Left colon (tissue), 2 donors: ENCODE measurements around the gene LDLRAD4. TPM values are rescaled to one million over a fixed set of nuclear protein-coding genes. Genes with fewer than 3 reads are reported as not detected.
"Not testable (repeated sequence)": the region's sequence is repeated elsewhere in the genome, so short reads cannot be mapped to it uniquely, and the experiment has no call there.

Experiments used
- ATAC-seq: fragments of 200-7000 bp; cut with Tn5 transposase; one replicate; pipeline ENCODE4 v1.9.1; 2020; ENCODE audit warnings: mild to moderate bottlenecking, moderate library complexity
- DNase-seq, 2 donors: peaks; one replicate each; pipeline ENCODE4 v3.0.0-alpha.2; 2020
- intact Hi-C, 2 donors: fragments of 100-400 bp; cut with DNase I in 1 of 2; cut with micrococcal nuclease in 1 of 2; formaldehyde crosslinking; loops; one replicate each; pipeline versions ENCODE4 v1.11.2 to v1.14.0; 2022; cut with DNase I, micrococcal nuclease
- total RNA-seq, 2 donors: library from RNA; stranded (reverse); fragmentation: NEBNext Ultra II Directional; extraction: Animal tissue kit (Norgen Biotek cat#: 25700); gene quantifications; one replicate each; pipeline ENCODE4 v1.2.1, GENCODE V29; 2021
- donor health status: DM: no; HTN: no; CAD: no.
- donor health status: DM: yes; HTN: yes; CAD: no.

LDLRAD4 gene
- total RNA-seq, 2 donors from 2014 or later = 33.6 to 49.0 TPM

DNA sequence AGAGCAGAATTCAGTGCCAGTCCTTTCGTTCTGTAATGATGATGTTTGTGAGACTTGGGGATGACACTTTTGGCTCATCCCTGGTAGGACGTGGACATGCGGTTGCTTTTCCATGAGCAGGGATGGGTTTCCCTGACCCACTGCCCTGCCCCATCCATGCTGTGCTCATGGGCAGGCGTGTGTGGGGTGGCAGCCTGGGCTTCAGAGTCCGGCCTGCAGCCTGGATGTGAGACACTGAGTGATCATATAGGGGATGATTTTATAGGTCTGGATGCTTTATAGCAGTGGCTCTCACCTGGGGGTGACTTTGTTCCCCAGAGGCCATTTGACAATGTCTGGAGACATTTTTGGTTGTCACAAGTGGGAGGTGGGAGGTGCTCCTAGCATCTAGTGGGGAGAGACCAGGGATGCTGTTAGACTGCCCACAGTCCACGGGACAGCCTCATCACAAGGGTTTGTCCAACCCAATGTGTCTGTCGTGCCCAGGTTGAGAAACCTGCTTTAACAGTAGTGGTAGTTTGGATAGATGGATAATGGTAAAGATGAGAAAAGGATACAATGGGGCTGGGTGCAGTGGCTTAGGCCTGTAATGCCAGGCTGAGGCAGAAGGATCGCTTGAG lies 38.9 kb downstream of the LDLRAD4 start:
- intact Hi-C loops = no loop called here
- DNase-seq = no peak
- no peak for ATAC-seq

GRCh38 chr18:13258921-13259320 lies 40.4 kb downstream of the LDLRAD4 start:
- DNase-seq (no peak), ATAC-seq (no peak)
- intact Hi-C loops = no loop called here

DNA sequence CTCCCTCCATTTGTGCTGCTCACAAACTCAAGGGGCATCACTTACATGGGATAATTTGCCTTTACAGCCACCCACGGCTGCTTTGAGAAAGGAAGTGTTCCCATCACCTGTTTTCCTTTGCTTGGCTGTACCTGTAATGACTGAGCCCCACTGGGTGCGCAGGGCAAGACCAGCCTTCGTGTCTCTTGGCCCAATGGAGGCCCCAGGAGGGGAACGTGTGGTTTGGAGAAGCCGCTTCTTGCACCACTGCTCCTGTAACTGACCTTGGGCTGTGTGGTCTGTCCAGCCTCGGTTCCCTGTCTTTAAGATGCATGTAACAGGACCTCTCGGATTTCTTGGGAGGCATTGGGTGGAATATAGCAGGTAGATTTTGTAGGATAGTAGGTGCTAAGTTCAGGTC lies 41.1 kb downstream of the LDLRAD4 start:
- DNase-seq (peak in 1 of 2 donors; percentile 18), ATAC-seq (no peak)
- intact Hi-C loops = no loop called here

- intact Hi-C loops = no loop called here
- DNase-seq (peak in 1 of 2 donors; percentile 16), ATAC-seq (peak; percentile 19)
Measured at GRCh38 chr18:13260197-13260934, 41.8 kb downstream of the LDLRAD4 start.

DNA sequence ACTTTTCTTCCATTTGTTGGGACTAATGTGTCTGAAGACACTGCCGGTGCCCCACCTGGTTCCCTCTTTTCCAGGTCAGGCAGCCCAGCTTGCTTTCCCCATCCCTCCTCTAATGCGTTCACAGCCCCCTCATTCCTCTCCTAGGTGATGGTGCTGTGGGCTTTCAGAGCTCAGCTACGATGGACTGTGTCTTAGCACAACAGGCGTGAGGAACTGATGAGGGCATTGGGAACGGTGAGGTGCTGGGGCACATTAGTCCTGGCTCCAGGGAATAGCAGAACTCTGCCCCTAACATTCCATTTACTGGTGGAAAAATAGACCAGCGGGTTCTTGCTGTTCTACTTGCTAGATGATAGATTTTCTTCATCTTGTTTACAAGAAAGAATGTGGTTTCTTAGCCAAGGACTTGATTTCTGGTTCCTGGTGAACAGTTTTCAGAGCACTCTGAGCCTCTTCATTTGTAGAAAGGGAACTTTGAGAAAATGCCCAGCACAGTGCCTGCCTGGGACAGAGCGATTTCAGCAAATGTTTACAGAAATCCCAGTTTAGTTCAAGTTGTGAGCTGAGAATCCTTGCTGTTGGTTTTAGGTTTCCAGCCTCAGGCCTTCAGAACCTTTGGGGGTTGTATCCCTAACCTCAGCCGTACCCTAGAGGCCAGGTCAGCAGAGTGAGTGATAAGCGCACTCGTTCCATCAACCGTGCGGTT lies 42.5 kb downstream of the LDLRAD4 start:
- no peak for ATAC-seq
- intact Hi-C loops = no loop called here
- no peak for DNase-seq

GRCh38 chr18:13261661-13262357 lies 43.2 kb downstream of the LDLRAD4 start:
- no peak for DNase-seq
- intact Hi-C loops = no loop called here
- ATAC-seq = no peak

- ATAC-seq, intact Hi-C loops, DNase-seq: not testable (repeated sequence)
Measured at GRCh38 chr18:13262358-13262680, 43.8 kb downstream of the LDLRAD4 start.

DNA sequence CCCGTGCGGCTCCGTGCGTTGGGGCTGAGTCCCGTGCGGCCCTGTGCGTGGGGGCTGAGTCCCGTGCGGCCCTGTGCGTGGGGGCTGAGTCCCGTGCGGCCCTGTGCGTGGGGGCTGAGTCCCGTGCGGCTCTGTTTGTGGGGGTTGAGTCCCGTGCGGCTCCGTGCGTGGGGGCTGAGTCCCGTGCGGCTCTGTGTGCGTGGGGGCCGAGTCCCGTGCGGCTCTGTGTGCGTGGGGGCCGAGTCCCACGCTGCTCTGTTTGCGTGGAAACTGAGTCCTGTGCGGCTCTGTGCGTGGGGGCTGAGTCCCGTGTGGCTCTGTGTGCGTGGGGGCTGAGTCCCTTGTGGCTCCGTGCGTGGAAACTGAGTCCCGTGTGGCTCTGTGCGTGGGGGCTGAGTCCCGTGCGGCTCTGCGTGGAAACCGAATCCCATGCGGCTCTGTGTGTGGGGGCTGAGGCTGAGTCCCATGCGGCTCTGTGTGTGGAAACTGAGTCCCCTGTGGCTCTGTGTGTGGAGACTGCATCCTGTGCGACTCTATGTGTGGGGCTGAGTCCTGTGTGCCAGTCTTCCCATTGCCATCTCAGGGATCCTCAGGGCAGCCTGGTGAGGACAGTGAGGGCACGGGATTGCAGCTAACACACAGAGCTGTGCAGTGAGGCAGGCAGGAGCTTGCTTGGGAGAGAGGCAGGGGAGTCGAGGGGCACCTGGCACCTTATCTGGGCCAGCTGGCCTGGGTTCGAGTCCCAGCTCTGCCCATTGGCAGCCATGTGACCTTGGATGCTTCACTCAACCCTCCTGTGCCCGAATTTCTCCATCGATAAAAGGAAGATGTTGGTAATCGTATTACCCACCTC lies 44.5 kb downstream of the LDLRAD4 start:
- no peak for ATAC-seq
- DNase-seq = no peak
- intact Hi-C loops = no loop called here

- DNase-seq (peak in 1 of 2 donors; percentile 50), ATAC-seq (no peak)
- intact Hi-C loops = no loop called here
Measured at GRCh38 chr18:13264091-13265007, 45.8 kb downstream of the LDLRAD4 start.

- ATAC-seq (no peak), DNase-seq (no peak)
- intact Hi-C loops = no loop called here
Measured at GRCh38 chr18:13265008-13265910, 46.7 kb downstream of the LDLRAD4 start.

DNA sequence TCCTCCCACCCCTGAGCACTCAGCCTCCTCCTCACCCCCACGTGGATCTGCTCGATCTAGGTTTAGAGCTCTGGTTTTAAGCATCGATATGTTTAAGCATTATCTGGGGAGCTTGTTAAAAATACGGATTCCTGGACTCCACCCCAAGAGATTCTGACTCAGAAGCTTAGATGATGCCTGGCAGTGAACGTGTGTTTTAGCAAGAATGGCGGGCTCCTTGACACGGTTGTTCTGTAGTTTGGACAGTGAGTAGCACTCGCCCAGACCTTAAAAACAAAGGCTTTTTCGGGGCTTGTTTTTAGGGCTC lies 47.3 kb downstream of the LDLRAD4 start:
- ATAC-seq (no peak), DNase-seq (peak in 1 of 2 donors; percentile 1)
- intact Hi-C loops = no loop called here

DNA sequence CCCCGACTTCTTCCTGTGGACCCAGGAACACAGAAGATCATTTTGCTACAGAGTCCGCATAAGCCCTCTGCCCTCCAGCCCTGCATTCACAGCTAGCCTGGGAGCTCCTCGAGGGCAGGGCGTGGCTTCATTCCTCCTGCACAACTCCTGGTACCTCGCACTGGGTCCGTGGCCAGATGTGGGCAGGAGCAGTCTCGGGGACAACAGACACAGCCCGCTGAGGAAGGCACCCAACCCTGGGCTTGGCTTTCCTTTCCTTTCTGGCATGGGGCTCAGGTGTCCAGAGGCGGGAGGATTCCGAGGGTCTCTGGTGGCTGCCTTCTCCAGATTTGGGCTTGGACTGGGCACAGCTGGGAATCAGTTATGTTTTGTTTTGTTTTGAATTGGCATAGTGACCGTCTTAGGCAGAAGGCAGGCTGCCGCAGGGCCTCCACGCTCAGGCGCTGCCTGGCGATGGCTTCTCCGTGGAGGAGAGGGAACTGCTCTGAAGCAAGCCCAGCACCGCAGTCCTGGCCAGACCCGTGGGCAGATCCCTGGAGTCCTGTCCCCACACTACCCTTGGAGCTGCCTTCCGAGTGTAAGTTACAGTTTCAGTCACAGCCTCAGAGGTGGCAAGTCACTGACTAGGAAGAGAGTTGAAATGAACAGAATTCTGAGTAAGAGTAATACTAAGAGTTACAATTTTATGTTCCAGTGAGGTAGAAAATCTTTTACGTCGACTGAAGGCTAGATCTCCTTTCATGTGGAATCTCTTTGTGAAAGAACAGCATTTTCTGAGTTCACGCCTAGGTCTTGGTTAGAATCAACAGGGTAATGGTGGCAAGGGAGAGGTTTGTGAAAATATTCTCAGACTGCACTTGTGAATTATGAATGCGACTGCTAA lies 47.9 kb downstream of the LDLRAD4 start:
- DNase-seq (no peak), ATAC-seq (no peak)
- intact Hi-C loops = no loop called here

GRCh38 chr18:13267431-13267873 lies 48.9 kb downstream of the LDLRAD4 start:
- no peak for DNase-seq
- intact Hi-C loops = no loop called here
- no peak for ATAC-seq

DNA sequence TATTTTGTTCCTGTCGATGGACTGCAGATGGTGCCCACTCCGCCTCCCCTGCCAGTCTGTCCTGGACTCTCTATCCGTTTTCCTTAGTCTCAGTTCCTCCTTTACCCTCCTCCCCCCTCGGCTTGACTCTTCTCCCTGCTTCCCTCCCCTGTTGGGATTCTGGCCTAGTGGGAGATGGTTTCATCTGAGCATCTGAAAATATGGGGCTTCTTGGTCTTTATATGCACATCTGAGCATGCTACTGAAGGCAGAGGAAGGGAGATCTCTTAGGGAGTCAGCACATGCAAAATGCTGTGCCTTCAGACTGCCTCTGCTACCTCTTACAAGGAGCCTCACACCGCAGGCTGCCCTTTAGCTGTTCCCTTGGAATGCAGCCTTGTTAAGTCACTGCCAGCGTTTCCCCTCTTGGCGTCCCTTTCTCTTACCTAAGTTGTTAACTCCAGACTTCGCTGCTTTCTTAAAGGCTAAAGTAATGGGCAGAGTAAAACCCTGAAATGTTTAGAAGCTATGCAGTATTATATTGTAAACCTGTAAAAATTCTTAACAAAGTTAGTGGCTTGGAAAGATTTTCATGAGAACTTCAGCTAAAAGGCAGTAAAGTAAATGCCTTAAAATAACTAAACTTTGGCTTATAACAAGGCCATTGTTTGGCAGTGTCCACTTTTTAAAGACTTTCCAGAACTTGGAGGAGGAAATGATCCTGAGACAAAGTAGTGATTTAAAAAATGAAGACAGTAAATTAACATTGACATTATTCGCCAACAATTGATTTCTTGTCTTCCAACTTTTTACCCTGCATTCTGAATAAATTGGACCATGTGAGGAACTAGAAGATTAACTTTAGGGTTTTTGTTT lies 49.8 kb downstream of the LDLRAD4 start:
- intact Hi-C loops = no loop called here
- DNase-seq = no peak

GRCh38 chr18:13269013-13269280 lies 50.4 kb downstream of the LDLRAD4 start:
- DNase-seq (no peak), ATAC-seq (no peak)
- intact Hi-C loops = no loop called here

More for the DNA sequence above, 49.8 kb downstream of the LDLRAD4 start:
- no peak for ATAC-seq
